Measurements from ENCODE around the gene STKLD1. TPM values are rescaled to one million over a fixed set of nuclear protein-coding genes. Genes with fewer than 3 reads are reported as not detected.

STKLD1 gene
- total RNA-seq, 1 donor = 0.72 TPM

DNA sequence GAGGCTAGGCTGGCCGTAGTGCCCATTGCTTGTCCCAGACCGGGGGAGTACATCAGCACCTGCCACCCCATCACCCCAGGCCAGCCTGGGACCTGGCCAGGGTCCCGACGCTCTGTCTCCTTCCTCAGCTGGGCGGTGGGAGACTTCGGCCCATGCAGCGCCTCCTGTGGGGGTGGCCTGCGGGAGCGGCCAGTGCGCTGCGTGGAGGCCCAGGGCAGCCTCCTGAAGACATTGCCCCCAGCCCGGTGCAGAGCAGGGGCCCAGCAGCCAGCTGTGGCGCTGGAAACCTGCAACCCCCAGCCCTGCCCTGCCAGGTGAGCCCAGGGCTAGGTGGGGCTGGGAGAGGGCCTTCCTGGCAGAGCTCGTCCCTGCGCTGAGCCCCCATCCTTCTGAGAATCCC, 67.1 kb downstream of the STKLD1 start:
- Histone ChIP-seq H3K27me3 (ENCODE audit: insufficient read depth, low read length) (no peaks in the 10 kb centered on the region), H3K4me1 (ENCODE audit: insufficient read depth, low read length) (no peaks in the 10 kb centered on the region), H3K36me3 (ENCODE audit: insufficient read depth, low read length) (no peaks in the 10 kb centered on the region), H2AFZ (ENCODE audit: low read length) (no peak overlapping the region), H3K4me2 (ENCODE audit: insufficient read depth, low read length) (no peak overlapping the region), H3K79me2 (ENCODE audit: insufficient read depth, low read length) (no peaks in the 10 kb centered on the region), H3K4me3 (ENCODE audit: insufficient read depth, low read length) (no peak overlapping the region), H3K27ac (ENCODE audit: low read depth, low read length) (no peak overlapping the region), H3K9me3 (ENCODE audit: low read depth, low read length) (no peaks in the 10 kb centered on the region), H4K20me1 (ENCODE audit: insufficient read depth, low read length) (no peaks in the 10 kb centered on the region)
- no peak for DNase-seq (ENCODE audit: insufficient read length, low spot score, missing footprints)
- TF ChIP-seq, protein P1, sequence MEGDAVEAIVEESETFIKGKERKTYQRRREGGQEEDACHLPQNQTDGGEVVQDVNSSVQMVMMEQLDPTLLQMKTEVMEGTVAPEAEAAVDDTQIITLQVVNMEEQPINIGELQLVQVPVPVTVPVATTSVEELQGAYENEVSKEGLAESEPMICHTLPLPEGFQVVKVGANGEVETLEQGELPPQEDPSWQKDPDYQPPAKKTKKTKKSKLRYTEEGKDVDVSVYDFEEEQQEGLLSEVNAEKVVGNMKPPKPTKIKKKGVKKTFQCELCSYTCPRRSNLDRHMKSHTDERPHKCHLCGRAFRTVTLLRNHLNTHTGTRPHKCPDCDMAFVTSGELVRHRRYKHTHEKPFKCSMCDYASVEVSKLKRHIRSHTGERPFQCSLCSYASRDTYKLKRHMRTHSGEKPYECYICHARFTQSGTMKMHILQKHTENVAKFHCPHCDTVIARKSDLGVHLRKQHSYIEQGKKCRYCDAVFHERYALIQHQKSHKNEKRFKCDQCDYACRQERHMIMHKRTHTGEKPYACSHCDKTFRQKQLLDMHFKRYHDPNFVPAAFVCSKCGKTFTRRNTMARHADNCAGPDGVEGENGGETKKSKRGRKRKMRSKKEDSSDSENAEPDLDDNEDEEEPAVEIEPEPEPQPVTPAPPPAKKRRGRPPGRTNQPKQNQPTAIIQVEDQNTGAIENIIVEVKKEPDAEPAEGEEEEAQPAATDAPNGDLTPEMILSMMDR (IDR thresholded peaks at IDR 0.05; ENCODE audit: extremely low read depth, low read depth, low read length) = no peak

DNA sequence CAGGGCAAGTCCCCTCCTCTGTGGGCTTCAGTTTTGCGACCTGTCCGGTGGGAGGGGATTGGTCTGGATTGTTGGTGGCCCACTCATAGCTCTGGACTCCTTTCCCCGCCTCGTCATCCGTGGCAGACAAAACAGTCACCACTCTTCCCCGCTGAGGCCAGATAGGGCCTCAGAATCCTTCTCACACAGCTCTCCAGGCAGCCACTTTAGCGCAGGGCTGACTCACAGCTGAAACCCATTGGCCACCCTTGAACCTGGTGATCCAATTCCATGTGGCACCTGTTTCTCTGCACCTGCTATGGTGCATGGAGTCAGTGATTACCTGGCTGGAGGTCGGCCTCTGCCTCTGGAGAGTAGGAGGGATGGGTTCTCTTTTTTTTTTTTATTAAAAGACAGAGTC, 67.8 kb downstream of the STKLD1 start:
- Histone ChIP-seq H4K20me1 (ENCODE audit: insufficient read depth, low read length) (no peaks in the 10 kb centered on the region), H2AFZ (ENCODE audit: low read length) (no peak overlapping the region), H3K4me1 (ENCODE audit: insufficient read depth, low read length) (no peaks in the 10 kb centered on the region), H3K4me3 (ENCODE audit: insufficient read depth, low read length) (no peak overlapping the region), H3K27me3 (ENCODE audit: insufficient read depth, low read length) (no peaks in the 10 kb centered on the region), H3K9me3 (ENCODE audit: low read depth, low read length) (no peaks in the 10 kb centered on the region), H3K4me2 (ENCODE audit: insufficient read depth, low read length) (no peak overlapping the region), H3K27ac (ENCODE audit: low read depth, low read length) (no peak overlapping the region), H3K79me2 (ENCODE audit: insufficient read depth, low read length) (no peaks in the 10 kb centered on the region), H3K36me3 (ENCODE audit: insufficient read depth, low read length) (no peaks in the 10 kb centered on the region)
- peak; percentile 94 for DNase-seq (ENCODE audit: insufficient read length, low spot score, missing footprints)
- TF ChIP-seq, protein P1 (IDR thresholded peaks at IDR 0.05; ENCODE audit: extremely low read depth, low read depth, low read length) = no peak

DNA sequence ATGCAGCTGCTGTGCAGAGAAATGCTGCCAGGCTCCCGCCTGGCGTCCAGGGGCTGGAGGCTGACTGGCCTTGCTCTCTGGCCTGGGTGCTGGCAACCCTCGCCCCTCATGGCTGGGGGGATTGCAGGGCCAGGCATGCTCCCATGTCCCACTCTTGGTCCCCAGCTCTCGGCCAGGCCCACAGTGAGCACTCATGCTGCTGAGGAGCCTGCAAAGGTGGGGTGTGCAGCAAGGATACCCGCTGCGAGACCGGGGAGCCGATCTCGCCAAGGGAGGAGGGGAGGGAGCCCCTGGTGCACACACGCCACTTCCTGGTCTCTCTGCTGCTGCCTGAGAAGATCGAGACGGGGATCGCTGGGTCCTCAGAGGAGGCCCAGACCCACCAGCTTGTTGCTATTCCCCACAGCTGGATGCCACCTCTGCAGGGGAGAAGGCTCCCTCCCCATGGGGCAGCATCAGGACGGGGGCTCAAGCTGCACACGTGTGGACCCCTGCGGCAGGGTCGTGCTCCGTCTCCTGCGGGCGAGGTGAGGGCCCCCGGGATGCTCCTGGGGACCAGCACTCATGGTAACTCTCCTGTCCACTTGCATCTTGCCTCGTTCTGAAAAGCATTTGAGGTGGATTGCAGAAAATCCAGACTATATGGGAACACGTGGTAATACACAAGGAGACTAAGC, 69.3 kb downstream of the STKLD1 start:
- Histone ChIP-seq H3K4me2 (ENCODE audit: insufficient read depth, low read length) (no peak overlapping the region), H3K27ac (ENCODE audit: low read depth, low read length) (no peak overlapping the region), H2AFZ (ENCODE audit: low read length) (no peak overlapping the region), H3K4me3 (ENCODE audit: insufficient read depth, low read length) (no peak overlapping the region), H3K36me3 (ENCODE audit: insufficient read depth, low read length) (no peaks in the 10 kb centered on the region), H4K20me1 (ENCODE audit: insufficient read depth, low read length) (no peaks in the 10 kb centered on the region), H3K79me2 (ENCODE audit: insufficient read depth, low read length) (no peaks in the 10 kb centered on the region), H3K27me3 (ENCODE audit: insufficient read depth, low read length) (no peaks in the 10 kb centered on the region), H3K9me3 (ENCODE audit: low read depth, low read length) (no peaks in the 10 kb centered on the region), H3K4me1 (ENCODE audit: insufficient read depth, low read length) (no peaks in the 10 kb centered on the region)
- TF ChIP-seq, protein P1 (IDR thresholded peaks at IDR 0.05; ENCODE audit: extremely low read depth, low read depth, low read length) = no peak
- no peak for DNase-seq (ENCODE audit: insufficient read length, low spot score, missing footprints)

DNA sequence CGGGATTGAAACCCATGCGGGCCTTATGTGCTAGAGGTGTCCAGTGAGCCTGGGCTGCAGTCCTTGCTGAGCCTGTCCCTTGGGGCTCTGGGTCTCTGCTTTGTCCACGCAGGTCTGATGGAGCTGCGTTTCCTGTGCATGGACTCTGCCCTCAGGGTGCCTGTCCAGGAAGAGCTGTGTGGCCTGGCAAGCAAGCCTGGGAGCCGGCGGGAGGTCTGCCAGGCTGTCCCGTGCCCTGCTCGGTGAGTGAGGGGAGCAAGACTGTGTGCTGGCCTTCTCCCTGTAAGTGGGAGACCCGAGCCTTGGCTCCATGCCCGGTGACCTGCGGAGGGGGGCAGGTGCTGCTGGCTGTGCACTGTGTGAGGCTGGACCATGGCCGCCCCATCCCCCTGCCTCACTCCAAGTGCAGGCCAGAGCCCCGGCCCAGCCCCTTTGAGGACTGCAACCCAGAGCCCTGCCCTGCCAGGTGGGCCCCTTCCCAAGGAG, 72.4 kb downstream of the STKLD1 start:
- Histone ChIP-seq H3K9me3 (ENCODE audit: low read depth, low read length) (no peaks in the 10 kb centered on the region), H3K4me2 (ENCODE audit: insufficient read depth, low read length) (no peak overlapping the region), H4K20me1 (ENCODE audit: insufficient read depth, low read length) (no peaks in the 10 kb centered on the region), H3K27me3 (ENCODE audit: insufficient read depth, low read length) (no peaks in the 10 kb centered on the region), H3K4me1 (ENCODE audit: insufficient read depth, low read length) (no peaks in the 10 kb centered on the region), H3K4me3 (ENCODE audit: insufficient read depth, low read length) (no peak overlapping the region), H2AFZ (ENCODE audit: low read length) (no peak overlapping the region), H3K27ac (ENCODE audit: low read depth, low read length) (no peak overlapping the region), H3K79me2 (ENCODE audit: insufficient read depth, low read length) (no peaks in the 10 kb centered on the region), H3K36me3 (ENCODE audit: insufficient read depth, low read length) (no peaks in the 10 kb centered on the region)
- TF ChIP-seq, protein P1 (IDR thresholded peaks at IDR 0.05; ENCODE audit: extremely low read depth, low read depth, low read length) = no peak
- no peak for DNase-seq (ENCODE audit: insufficient read length, low spot score, missing footprints)
